OCI-LY1 (cell line): ENCODE data around the gene TRIM31.

Source experiments
- CTCF ChIP-seq: fragments of 200-600 bp; sonication (generic), shearing (Covaris generic); IDR thresholded peaks from 2 replicates; pipeline ENCODE4 v1.5.1; 2017; ENCODE audit warnings: mild to moderate bottlenecking, antibody characterized with exemption, low read length, moderate library complexity, mixed read lengths
- EZH2 ChIP-seq: fragments of 200-600 bp; sonication (generic), shearing (Covaris generic); IDR thresholded peaks from 2 replicates; pipeline ENCODE4 v1.8.0; 2017; ENCODE audit warnings: borderline replicate concordance, mixed run types, mild to moderate bottlenecking, antibody characterized with exemption, low read length, moderate library complexity, mixed read lengths

DNA sequence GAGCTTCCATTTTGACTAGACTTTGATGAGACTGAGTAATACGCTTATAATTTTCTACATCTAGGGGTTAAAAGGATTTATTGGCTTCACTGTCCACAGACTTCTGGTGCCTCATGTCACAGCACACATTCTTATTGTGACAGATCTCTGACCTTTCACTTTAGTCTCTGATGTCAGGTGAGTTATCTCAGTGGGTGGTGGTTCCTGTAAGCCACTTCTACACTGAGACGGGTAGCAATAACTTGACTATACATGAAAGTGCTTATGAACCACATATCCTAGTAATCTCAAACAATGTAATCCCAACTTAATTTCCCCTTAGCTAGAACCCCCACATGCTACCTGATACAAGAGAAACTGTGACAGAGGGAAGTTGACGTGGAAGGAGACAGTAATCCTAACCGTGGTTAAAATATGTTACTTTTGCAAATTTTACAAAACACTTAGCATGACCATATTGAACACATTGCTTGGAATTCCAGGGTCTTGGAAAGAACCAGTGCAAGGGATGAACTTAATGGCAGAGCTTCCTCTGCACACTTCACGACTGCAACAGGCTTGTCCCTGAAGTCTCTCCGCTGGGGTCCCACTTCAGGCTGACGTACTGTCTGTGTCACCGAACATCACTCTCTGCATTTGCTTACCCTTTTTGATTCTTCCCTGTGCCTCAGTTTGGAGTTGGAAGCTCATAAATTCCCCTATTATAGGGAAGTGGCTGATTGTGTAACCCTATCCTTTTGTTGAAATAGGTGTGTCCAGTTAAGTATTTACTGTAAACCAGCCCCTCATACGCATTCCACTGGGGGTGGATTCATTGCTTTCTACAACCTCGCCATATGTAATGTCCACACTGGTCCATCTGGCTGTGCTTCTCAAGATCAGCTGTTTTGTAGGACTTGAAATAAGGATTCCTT is 16.6 kb upstream of the TRIM31 start:
- no peak for TF ChIP-seq CTCF
- TF ChIP-seq EZH2, result no peak
